ENCODE results near the gene PID1. TPM values are rescaled to one million over a fixed set of nuclear protein-coding genes. Genes with fewer than 3 reads are reported as not detected.
"Not testable (repeated sequence)": the region's sequence is repeated elsewhere in the genome, so short reads cannot be mapped to it uniquely, and the experiment has no call there.

Gene PID1
- total RNA-seq, 1 donor from 2014 or later: 83.2 TPM

DNA sequence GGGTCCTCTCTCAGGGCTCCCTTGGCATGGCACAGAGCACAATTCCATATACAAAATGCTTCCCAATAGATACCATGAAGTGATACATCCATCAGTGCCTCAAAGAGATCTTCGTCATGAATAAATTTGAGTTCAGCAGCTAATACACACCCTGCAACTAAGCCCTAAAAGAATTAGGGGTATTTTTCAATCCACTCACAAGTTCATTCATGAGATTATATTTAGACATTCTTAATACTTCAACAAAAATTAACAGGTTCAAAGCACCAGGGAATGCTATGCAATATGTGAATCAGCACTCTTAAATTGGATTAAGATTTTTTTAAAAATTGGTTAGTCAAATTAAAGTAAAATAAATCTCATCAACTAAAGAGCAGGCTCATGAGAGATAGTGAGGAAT lies 79.7 kb downstream of the PID1 start:
- Histone ChIP-seq H3K4me1 (no peaks in the 10 kb centered on the region), H3K27ac (no peak overlapping the region), H3K27me3 (no peaks in the 10 kb centered on the region), H3K9me3 (no peaks in the 10 kb centered on the region), H3K4me3 (no peak overlapping the region), H3K36me3 (no peaks in the 10 kb centered on the region)
- intact Hi-C loops (cut with DNase I): no loop called here
- DNase-seq (ENCODE audit: extremely low spot score in 2 of 2): no peak
- TF ChIP-seq POLR2A (IDR thresholded peaks at IDR 0.05): no peak
- no peak for TF ChIP-seq POLR2AphosphoS5 (IDR thresholded peaks at IDR 0.05; ENCODE audit: insufficient read depth in 1 of 2, low read depth in 1 of 2)
- TF ChIP-seq, protein P1, sequence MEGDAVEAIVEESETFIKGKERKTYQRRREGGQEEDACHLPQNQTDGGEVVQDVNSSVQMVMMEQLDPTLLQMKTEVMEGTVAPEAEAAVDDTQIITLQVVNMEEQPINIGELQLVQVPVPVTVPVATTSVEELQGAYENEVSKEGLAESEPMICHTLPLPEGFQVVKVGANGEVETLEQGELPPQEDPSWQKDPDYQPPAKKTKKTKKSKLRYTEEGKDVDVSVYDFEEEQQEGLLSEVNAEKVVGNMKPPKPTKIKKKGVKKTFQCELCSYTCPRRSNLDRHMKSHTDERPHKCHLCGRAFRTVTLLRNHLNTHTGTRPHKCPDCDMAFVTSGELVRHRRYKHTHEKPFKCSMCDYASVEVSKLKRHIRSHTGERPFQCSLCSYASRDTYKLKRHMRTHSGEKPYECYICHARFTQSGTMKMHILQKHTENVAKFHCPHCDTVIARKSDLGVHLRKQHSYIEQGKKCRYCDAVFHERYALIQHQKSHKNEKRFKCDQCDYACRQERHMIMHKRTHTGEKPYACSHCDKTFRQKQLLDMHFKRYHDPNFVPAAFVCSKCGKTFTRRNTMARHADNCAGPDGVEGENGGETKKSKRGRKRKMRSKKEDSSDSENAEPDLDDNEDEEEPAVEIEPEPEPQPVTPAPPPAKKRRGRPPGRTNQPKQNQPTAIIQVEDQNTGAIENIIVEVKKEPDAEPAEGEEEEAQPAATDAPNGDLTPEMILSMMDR (IDR thresholded peaks at IDR 0.05): no peak

DNA sequence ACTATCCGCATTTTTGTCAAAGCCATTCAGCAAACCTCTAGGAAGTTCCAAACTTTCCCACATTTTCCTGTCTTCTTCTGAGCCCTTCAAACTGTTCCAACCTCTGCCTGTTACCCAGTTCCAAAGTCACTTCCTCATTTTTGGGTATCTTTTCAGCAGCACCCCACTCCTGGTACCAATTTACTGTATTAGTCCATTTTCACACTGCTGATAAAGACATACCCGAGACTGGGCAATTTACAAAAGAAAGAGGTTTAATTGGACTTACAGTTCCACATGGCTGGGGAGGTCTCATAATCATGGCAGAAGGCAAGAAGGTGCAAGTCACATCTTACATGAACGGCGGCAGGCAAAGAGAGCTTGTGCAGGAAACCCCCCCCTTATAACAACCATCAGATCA lies 84.0 kb downstream of the PID1 start:
- DNase-seq (ENCODE audit: extremely low spot score in 2 of 2); H3K36me3 ChIP-seq; intact Hi-C loops (cut with DNase I): not testable (repeated sequence)

DNA sequence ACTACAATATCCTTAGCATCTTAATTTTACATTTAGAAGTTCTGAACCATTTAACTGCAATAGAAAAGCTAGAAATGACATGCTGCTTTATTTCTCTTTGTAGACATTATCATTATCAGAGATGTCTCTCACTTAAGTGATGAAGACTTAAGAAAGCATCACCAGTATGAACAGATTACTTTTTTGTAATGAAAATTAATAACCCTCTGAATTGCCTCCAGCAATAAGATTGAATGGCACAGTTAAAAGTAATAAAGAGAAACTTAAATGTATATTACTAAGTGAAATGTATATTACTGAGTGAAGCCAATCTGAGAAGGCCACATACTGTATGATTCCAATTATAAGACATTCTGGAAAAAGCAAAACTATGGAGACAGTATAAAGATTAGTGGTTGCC lies 89.4 kb downstream of the PID1 start:
- no peak overlapping the region for H3K4me3 ChIP-seq
- DNase-seq (ENCODE audit: extremely low spot score in 2 of 2): no peak
- H3K27ac ChIP-seq: no peak overlapping the region
- no peaks in the 10 kb centered on the region for H3K27me3 ChIP-seq
- H3K9me3 ChIP-seq: no peaks in the 10 kb centered on the region
- intact Hi-C loops (cut with DNase I): no loop called here
- H3K4me1 ChIP-seq: no peaks in the 10 kb centered on the region
- TF ChIP-seq POLR2A (IDR thresholded peaks at IDR 0.05): no peak
- TF ChIP-seq, protein P1 (IDR thresholded peaks at IDR 0.05): no peak
- no peak for TF ChIP-seq POLR2AphosphoS5 (IDR thresholded peaks at IDR 0.05; ENCODE audit: insufficient read depth in 1 of 2, low read depth in 1 of 2)
- H3K36me3 ChIP-seq: no peaks in the 10 kb centered on the region

More for the DNA sequence above, 84.0 kb downstream of the PID1 start:
- H3K9me3 ChIP-seq, H3K27ac ChIP-seq, H3K4me1 ChIP-seq, H3K27me3 ChIP-seq, H3K4me3 ChIP-seq: not testable (repeated sequence)

DNA sequence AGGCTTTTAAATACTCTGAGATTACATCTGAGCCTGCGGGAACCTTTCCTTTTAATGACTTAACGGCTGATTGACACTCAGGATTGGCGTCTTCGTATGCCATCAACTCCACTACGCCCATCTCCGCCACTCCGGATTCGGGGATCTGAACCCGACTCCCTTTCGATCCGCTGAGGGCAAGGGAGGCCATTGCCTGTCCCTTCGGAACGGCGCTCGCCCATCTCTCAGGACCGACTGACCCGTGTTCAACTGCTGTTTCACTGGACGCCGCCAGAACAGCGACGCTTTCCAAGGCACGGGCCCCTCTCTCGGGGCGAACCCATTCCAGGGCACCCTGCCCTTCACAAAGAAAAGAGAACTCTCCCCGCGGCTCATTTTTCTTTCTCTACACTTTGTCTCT lies 90.4 kb downstream of the PID1 start:
- no peak overlapping the region for H3K27ac ChIP-seq
- H3K9me3 ChIP-seq: no peaks in the 10 kb centered on the region
- DNase-seq (ENCODE audit: extremely low spot score in 2 of 2): no peak
- no peak overlapping the region for H3K4me3 ChIP-seq
- H3K27me3 ChIP-seq: no peaks in the 10 kb centered on the region
- no peaks in the 10 kb centered on the region for H3K4me1 ChIP-seq
- intact Hi-C loops (cut with DNase I): no loop called here
- H3K36me3 ChIP-seq: no peaks in the 10 kb centered on the region
- TF ChIP-seq POLR2AphosphoS5 (IDR thresholded peaks at IDR 0.05; ENCODE audit: insufficient read depth in 1 of 2, low read depth in 1 of 2) (no peak), POLR2A (IDR thresholded peaks at IDR 0.05) (no peak)
- TF ChIP-seq, protein P1 (IDR thresholded peaks at IDR 0.05): no peak

DNA sequence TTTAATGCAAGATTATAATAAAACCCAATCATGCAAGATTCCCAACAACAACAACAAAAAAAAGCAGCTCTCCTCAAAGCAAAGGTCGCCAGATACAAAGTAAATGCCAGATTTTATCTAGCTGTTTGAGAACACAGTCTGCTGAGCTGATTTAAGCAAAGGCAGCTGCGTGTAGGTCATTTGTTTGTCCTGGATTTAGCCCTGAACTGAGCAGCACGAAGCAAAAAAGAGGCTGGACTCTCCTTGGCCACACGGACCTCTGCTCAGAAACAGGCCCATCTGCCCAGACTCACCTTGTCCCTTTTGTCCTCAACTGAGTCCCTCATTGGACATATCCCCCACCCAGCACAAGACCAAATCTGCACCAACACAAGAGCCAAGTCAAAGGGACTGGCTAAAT lies 91.5 kb downstream of the PID1 start:
- no peaks in the 10 kb centered on the region for H3K4me1 ChIP-seq
- no peak overlapping the region for H3K4me3 ChIP-seq
- H3K36me3 ChIP-seq: no peaks in the 10 kb centered on the region
- intact Hi-C loops (cut with DNase I): no loop called here
- no peaks in the 10 kb centered on the region for H3K9me3 ChIP-seq
- DNase-seq (ENCODE audit: extremely low spot score in 2 of 2): no peak
- TF ChIP-seq, protein P1 (IDR thresholded peaks at IDR 0.05): no peak
- no peak for TF ChIP-seq POLR2AphosphoS5 (IDR thresholded peaks at IDR 0.05; ENCODE audit: insufficient read depth in 1 of 2, low read depth in 1 of 2)
- no peak for TF ChIP-seq POLR2A (IDR thresholded peaks at IDR 0.05)
- H3K27ac ChIP-seq: no peak overlapping the region
- H3K27me3 ChIP-seq: no peaks in the 10 kb centered on the region

DNA sequence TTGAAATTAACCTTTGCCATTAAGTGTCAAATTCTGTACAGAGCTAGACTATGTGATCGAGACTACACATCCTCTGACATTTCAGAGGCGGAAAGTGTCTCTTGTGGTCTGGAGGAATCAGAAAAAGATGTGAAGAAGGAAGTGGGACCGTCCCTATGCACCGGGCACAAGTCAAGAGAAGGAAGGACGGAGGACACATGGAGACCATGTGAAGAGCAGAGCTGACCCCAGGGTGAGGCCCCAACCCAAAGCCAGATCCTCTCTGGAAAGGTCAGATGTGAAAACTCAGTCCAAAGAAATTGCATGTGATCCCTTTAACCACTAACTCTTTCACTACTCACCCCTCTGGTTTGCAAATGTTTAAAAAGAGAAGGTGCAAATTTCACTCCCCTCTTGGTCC lies 92.4 kb downstream of the PID1 start:
- Histone ChIP-seq H3K4me3 (no peak overlapping the region), H3K27me3 (no peaks in the 10 kb centered on the region), H3K9me3 (no peaks in the 10 kb centered on the region), H3K4me1 (no peaks in the 10 kb centered on the region), H3K36me3 (no peaks in the 10 kb centered on the region), H3K27ac (no peak overlapping the region)
- DNase-seq (ENCODE audit: extremely low spot score in 2 of 2): no peak
- TF ChIP-seq POLR2A (IDR thresholded peaks at IDR 0.05): no peak
- TF ChIP-seq, protein P1 (IDR thresholded peaks at IDR 0.05): no peak
- no peak for TF ChIP-seq POLR2AphosphoS5 (IDR thresholded peaks at IDR 0.05; ENCODE audit: insufficient read depth in 1 of 2, low read depth in 1 of 2)
- intact Hi-C loops (cut with DNase I): no loop called here
